ENCODE data around the gene GRM7.

The GRM7 gene

GRCh38 chr3:7340795-7341194, 479.9 kb downstream of the GRM7 start:
- TF ChIP-seq CTCF (conservative IDR thresholded peaks at IDR 0.05; ENCODE audit: low read length): no peak
- no peak overlapping the region for H3K4me3 ChIP-seq (ENCODE audit: low read length)
- no peak for DNase-seq (ENCODE audit: low read depth)

GRCh38 chr3:7346364-7346763, 485.4 kb downstream of the GRM7 start:
- no peak overlapping the region for H3K4me3 ChIP-seq (ENCODE audit: low read length)
- no peak for TF ChIP-seq CTCF (conservative IDR thresholded peaks at IDR 0.05; ENCODE audit: low read length)
- DNase-seq (ENCODE audit: low read depth): no peak

- no peak for DNase-seq (ENCODE audit: low read depth)
- H3K4me3 ChIP-seq (ENCODE audit: low read length): no peak overlapping the region
- no peak for TF ChIP-seq CTCF (conservative IDR thresholded peaks at IDR 0.05; ENCODE audit: low read length)
These were observed 496.2 kb downstream of the GRM7 start for GRCh38 chr3:7357101-7357500.

- no peak for TF ChIP-seq CTCF (conservative IDR thresholded peaks at IDR 0.05; ENCODE audit: low read length)
- H3K4me3 ChIP-seq (ENCODE audit: low read length): no peak overlapping the region
- DNase-seq (ENCODE audit: low read depth): no peak
These were observed 507.1 kb downstream of the GRM7 start for GRCh38 chr3:7367968-7368367.

GRCh38 chr3:7368597-7368996, 507.7 kb downstream of the GRM7 start:
- no peak overlapping the region for H3K4me3 ChIP-seq (ENCODE audit: low read length)
- no peak for DNase-seq (ENCODE audit: low read depth)
- no peak for TF ChIP-seq CTCF (conservative IDR thresholded peaks at IDR 0.05; ENCODE audit: low read length)

GRCh38 chr3:7371693-7372572, 511.0 kb downstream of the GRM7 start:
- TF ChIP-seq CTCF (conservative IDR thresholded peaks at IDR 0.05; ENCODE audit: low read length): no peak
- H3K4me3 ChIP-seq (ENCODE audit: low read length): no peak overlapping the region
- no peak for DNase-seq (ENCODE audit: low read depth)

- no peak for DNase-seq (ENCODE audit: low read depth)
- no peak overlapping the region for H3K4me3 ChIP-seq (ENCODE audit: low read length)
- TF ChIP-seq CTCF (conservative IDR thresholded peaks at IDR 0.05; ENCODE audit: low read length): no peak
These were observed 516.2 kb downstream of the GRM7 start for GRCh38 chr3:7377103-7377502.
